Stimulated activated CD8-positive, alpha-beta memory T cell treated with anti-CD3 and anti-CD28 coated beads, Interleukin-15, amount 100 ng/mL, for 1 hour (primary cell): ENCODE data around the gene TSPAN4.

Source experiments
- DNase-seq: peaks from one replicate; pipeline ENCODE4 v3.0.0-alpha.2; 2020; ENCODE audit warnings: low read depth

The TSPAN4 gene

GRCh38 chr11:804599-804964 lies 38.1 kb upstream of the TSPAN4 start:
- DNase-seq: no peak

DNA sequence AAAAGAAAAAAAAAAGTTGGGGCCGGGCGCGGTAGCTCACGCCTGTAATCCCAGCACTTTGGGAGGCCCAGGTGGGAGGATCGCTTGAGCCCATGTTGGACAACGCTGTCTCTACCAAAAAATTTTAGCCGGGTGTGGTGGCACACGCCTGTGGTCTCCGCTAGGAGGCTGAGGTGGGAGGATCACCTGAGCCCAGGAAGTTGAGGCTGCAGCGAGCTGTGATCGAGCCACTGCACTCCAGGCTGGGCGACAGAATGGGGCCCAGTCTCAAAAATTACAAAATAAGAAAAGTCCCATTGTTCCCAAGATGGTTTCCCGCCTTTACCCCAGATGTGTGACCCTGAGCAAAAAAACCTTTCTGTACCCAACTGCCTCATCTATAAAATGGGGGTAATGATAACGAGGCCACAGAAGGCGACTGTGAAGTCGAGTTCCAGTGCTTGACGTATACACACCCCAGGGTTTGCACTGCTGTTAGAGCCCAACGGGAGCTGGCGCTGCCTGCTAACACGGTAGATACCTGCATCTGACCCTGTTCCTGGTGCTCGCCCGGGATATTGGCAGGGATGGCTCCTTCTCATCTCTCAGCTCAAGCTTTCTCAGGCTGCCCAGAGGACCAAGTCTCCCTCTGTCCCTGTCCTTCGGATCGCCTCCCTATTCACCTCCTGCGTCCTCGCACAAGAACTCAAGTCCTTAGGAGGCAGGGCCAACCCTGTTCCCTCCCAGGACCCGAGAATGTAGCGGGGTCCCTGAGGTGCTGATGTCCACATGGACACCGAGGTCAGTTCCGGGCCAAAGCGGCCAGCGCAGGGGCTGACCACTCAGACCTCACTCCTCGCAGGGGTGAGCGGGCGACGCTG lies 34.0 kb upstream of the TSPAN4 start:
- no peak for DNase-seq

DNA sequence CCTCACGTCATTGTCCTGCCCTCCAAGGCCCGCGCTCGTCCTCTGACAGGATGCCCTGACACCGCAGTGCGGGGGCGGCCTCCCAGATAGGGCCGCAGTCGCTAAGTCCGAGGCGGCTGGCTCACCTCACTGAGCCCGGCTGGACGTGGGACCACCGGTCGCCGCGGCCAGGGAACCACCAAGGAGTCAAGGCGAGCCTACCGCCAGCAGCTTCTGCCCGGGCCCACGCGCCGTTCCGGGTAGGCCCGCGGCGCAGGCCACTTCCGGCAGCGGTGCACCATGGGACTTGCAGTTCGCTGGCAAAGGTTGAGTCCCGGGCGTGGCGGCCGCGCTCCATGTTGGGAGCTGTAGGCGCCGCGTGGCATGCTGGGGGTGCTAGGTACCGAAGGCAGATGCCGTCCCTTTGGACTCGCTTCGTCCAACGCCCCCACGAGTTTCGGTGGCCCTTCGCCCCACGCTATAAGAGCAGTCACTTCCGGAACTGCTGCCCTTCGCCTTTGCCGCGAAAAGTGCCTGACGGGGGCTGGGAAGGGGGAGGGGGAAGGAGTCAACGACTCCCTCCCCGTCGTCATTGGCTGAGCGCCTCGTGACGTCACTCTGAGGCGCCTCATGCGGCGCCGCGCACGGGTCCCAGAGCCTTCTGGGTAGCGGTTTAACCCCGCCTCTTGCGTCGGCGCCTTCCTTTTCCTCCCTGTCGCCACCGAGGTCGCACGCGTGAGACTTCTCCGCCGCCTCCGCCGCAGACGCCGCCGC lies 33.2 kb upstream of the TSPAN4 start, which contains the start of gene RPLP2:
Gene RPLP2, plus strand, starts transcription at position 681 of the 753 bp plus-strand sequence. CDS start 268 bp downstream, outside the sequence.
- peak; percentile 98 for DNase-seq

- no peak for DNase-seq
Observed at GRCh38 chr11:810040-810567, 32.5 kb upstream of the TSPAN4 start.

GRCh38 chr11:811446-812245 lies 31.0 kb upstream of the TSPAN4 start:
- no peak for DNase-seq

- no peak for DNase-seq
Observed at GRCh38 chr11:812390-812789, 30.3 kb upstream of the TSPAN4 start.

DNA sequence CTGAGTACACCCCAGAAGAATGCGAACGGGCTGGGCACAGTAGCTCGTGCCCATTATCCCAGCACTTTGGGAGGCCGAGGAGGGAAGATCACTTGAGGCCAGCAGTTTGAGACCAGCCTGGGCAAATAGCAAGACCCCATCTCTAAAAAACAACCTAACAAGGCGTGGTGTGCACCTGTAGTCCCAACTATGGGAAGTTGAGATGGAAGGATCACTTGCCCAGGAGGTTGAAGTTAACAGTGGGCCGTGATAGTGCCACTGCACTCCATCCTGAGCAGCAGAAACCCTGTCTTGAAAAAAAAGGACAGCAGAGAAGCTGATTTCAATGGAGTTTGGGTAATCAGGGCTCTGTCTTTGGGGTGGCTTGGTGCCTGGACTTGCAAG lies 29.6 kb upstream of the TSPAN4 start:
- no peak for DNase-seq

DNA sequence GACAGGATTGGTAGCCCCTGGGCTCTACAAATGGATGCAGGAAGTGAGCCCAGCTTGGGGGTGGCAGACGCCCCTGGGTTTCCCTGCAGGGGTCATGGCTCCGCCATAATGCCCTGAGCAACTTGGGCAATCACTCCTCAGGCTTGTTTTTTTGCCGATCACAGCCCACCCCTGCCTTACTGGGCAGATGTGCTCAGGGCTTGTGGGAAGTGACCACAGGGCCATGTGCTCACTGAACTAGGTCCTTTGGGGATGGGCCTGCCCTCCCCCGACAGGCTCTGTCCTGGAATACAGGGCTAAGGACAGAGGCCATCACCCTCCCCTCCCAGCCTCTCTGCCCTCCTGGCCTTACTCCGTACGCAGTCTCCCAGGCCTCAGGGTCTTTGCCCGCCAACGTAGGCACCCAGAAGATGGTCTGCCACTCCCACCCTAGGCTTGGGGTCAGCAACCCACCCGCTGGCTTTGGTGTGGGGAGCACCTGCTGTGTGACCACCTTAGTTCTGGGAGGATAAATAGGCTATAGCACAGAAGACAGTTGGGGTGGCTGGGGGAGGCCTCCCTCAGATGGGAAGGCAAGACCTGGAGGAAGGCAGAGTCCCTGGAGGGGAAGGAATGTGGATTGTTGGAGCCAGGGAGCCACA lies 29.1 kb upstream of the TSPAN4 start:
- no peak for DNase-seq

DNA sequence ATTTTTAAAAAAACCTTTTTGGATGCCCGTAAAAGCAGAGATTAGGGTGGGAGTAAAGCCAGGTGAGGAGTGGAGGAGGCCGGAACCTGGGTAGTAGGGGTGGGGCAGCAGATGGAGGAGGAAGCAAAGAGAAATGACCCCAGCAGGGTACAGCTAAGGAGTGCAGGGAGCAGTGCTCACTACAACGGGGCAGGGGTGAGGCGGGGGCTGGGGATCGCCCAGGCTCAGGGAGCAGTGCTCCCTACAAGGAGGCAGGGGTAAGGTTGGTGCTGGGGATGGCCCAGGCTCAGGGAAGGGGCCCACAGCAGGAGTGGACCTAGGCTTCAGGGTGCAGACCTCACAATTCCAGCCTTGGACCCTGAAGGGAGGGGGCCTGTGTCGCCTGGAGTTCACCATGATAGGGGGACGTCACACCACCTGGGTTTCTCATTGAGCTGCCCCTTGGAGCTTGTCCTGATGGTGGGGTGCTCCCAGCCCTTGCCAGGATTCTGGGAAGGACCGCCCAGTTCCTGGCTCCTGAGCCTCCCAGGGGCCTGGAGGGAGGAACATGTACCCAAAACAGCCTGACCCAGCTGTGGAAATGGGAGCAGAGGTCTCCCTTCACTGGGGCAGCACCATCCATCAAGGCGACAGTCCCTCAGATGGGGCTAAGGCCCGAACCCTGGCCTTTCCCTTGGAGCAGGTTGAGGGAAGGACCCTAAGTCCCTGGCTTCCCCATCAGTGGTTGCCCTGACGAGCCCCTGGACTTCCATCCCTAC lies 26.8 kb upstream of the TSPAN4 start:
- DNase-seq: no peak

DNA sequence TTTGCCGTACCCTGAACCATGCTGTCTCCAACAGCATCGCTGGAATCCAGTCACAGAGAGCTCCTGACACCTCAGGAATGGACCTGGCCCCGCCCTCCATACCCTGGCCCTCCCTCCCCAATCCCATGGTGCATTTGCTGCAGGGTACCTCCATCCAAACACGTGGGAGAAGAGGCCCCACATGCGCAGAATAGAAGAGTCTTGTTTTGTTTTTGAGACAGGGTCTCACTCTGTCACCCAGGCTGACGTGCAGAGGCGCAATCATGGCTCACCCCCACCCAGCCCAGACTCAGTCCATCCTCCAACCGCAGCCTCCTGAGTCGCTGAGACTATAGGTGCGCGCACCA lies 26.2 kb upstream of the TSPAN4 start:
- no peak for DNase-seq

GRCh38 chr11:818396-819128 lies 24.1 kb upstream of the TSPAN4 start, which contains the start of gene PNPLA2:
Gene PNPLA2, plus strand, starts transcription at chr11:818914. Its CDS starts 805 bp downstream, at chr11:819719.
- DNase-seq: no peak

GRCh38 chr11:819129-819931 lies 23.3 kb upstream of the TSPAN4 start:
- DNase-seq: peak; percentile 89

- DNase-seq: peak; percentile 88
Observed at GRCh38 chr11:819943-820649, 22.6 kb upstream of the TSPAN4 start.

DNA sequence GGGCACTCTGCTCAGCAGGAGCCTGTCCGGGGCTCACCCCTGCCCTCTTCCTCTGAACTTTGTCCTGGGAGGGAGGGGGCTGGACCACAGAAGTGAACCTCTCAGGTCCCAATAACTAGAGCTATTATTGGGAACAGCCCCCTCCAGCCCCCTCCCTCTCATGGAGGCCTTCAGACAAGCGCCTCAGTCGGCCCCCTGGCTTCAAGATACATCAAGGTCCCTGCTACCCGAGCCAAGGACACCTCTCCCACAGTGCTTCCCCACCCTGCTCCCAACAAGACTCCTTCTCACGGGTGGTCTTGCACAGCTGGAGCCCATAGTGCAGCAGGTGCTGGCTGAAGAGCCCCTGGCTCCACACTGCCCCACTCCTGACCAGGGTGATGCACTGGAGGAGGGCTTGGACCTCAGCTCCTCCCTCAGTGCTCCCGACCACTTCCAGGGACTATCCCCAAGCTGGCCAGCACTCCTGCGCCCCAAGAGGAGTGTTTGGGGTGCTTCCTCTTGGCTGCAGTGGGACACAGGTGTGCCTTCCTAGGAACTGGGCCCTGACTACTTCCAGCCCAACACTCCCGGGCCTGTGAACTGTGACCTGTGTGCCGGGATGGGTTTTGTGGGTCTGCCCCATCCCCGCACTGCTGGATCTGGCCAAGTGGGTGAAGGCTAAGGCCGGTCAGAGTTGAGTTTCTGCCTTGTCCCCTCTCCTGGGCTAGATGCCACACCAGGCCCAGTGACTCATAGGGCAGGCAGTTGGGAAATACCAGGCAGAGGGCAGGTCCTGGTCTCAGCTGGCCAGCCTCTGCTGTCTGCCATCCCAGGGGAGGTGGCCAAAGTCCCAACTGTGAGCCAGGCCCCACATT lies 21.8 kb upstream of the TSPAN4 start:
- DNase-seq: no peak

DNA sequence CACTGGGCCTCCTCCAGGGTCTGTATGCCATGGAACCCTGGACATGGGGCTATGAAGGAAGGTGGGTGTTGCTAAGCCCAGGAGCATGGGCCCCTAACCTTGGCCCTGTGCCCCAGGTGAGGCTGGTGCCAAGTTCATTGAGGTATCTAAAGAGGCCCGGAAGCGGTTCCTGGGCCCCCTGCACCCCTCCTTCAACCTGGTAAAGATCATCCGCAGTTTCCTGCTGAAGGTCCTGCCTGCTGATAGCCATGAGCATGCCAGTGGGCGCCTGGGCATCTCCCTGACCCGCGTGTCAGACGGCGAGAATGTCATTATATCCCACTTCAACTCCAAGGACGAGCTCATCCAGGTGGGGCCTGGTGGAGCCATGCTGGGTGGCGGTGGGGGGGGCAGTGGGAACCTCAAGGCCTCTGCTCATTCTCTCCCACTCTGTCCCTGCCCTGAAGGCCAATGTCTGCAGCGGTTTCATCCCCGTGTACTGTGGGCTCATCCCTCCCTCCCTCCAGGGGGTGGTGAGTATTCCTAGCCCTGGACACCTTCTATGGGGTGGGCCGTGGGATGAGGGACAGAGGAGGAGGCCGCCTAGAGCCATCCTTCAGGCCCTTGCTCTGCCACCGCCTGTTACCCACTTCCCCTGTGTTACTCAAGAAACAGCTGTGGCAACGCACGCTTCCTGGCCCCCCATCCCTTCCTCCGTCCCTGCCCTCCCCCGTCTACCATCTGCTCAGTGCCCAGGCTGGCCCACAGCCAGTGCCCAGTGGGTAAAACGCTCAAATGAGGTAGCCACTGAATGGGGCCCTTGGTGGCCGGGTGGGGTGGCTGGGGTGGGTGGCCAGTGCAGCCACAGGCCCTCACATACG lies 20.9 kb upstream of the TSPAN4 start:
- no peak for DNase-seq

DNA sequence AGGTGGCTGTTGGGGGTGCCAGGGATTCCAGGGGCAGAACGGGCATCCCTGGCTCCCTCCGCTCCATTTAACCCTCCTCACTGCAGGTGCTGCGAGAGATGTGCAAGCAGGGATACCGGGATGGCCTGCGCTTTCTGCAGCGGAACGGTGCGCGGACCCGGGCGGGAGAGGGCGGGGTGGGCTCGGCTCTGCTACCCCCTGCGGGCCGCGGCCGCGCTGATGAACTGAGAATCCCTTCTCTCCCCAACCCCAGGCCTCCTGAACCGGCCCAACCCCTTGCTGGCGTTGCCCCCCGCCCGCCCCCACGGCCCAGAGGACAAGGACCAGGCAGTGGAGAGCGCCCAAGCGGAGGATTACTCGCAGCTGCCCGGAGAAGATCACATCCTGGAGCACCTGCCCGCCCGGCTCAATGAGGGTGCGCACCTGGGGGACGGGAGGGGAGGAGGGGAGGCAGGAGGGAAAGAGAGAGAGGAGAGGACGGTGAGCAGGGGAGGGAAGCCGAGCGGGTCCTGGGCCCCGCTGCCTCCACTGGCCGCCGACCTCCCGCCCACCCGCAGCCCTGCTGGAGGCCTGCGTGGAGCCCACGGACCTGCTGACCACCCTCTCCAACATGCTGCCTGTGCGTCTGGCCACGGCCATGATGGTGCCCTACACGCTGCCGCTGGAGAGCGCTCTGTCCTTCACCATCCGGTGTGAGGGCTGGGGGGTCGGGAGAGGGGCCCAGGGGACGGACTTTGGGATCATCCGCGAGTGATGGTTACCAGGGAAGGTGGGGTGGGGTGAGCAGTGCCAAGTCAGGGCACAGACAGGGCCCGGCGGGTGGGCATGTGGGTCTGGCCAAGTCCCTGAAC lies 19.0 kb upstream of the TSPAN4 start:
- no peak for DNase-seq
